Measurements from ENCODE around the gene THNSL1.

DNA sequence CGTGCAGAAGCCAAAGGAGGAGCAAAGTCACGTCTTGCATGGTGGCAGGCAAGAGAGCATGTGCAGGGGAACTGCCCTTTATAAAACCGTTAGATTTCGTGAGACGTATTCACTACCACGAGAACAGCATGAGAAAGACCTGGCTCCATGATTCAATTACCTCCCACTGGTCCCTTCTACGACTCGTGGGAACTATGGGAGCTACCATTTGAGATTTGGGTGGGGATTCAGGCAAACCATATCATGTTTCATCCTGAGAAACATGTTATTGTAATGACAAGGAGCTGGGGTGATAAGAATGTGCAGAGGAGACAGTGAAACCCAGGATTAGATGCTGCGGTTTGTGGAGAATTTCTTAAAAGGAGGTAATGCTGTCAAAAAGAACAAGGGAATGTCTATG lies 34.0 kb downstream of the THNSL1 start:
- no peak for TF ChIP-seq CTCF (IDR thresholded peaks at IDR 0.05; ENCODE audit: low read length)
- TF ChIP-seq EZH2 (optimal IDR thresholded peaks at IDR 0.05; ENCODE audit: low read depth, low read length) = no peak

Measured in MM.1S (cell line).